Fibroblast of villous mesenchyme (primary cell): ENCODE results near the gene GDNF. TPM values are rescaled to one million over a fixed set of nuclear protein-coding genes. Genes with fewer than 3 reads are reported as not detected.
A peak's percentile ranks its signal among the peaks of the same experiment; 100 is the strongest.
"Not testable (repeated sequence)": the region's sequence is repeated elsewhere in the genome, so short reads cannot be mapped to it uniquely, and the experiment has no call there.

ENCODE experiments used
- DNase-seq: peaks from one replicate; pipeline ENCODE4 v3.0.0-alpha.2; 2010; ENCODE audit warnings: low read depth
- H3K4me3 ChIP-seq: 2 replicates; pipeline ENCODE4 v1.5.1; 2011; ENCODE audit warnings: low read depth, mild to moderate bottlenecking, low read length
- CTCF ChIP-seq: IDR thresholded peaks from 2 replicates; pipeline ENCODE4 v1.5.1; 2012; ENCODE audit warnings: low read depth, mild to moderate bottlenecking, low read length; ENCODE audit not compliant: insufficient read depth
- total RNA-seq: library from RNA; depleted of rRNA; stranded (reverse); fragments of >200 nt; gene quantifications from 2 replicates; pipeline ENCODE4 v1.2.3, GENCODE V29; 2012

Gene GDNF
- total RNA-seq, 1 donor: 0.43 TPM

GRCh38 chr5:37803487-37803886 is 36.4 kb downstream of the GDNF start:
- TF ChIP-seq CTCF: no peak
- no peak for DNase-seq
- no peak overlapping the region for H3K4me3 ChIP-seq

GRCh38 chr5:37801521-37801920 is 38.3 kb downstream of the GDNF start:
- no peak for DNase-seq
- TF ChIP-seq CTCF: no peak
- H3K4me3 ChIP-seq: no peak overlapping the region

GRCh38 chr5:37799865-37800421 is 39.9 kb downstream of the GDNF start:
- H3K4me3 ChIP-seq: no peak overlapping the region
- peak; percentile 31 for DNase-seq
- no peak for TF ChIP-seq CTCF

GRCh38 chr5:37796435-37796834 is 43.4 kb downstream of the GDNF start:
- DNase-seq, H3K4me3 ChIP-seq: not testable (repeated sequence)

- not testable (repeated sequence) for DNase-seq
These were observed 44.5 kb downstream of the GDNF start for GRCh38 chr5:37795292-37795691.

GRCh38 chr5:37792975-37793631 is 46.7 kb downstream of the GDNF start:
- no peak for TF ChIP-seq CTCF
- DNase-seq: peak; percentile 88
- H3K4me3 ChIP-seq: no peak overlapping the region

More at GRCh38 chr5:37795292-37795691, 44.5 kb downstream of the GDNF start:
- H3K4me3 ChIP-seq: not testable (repeated sequence)

- H3K4me3 ChIP-seq: no peak overlapping the region
- no peak for TF ChIP-seq CTCF
- DNase-seq: no peak
These were observed 48.5 kb downstream of the GDNF start for GRCh38 chr5:37791321-37791720.

GRCh38 chr5:37789991-37790390 is 49.9 kb downstream of the GDNF start:
- peak; percentile 40 for DNase-seq
- H3K4me3 ChIP-seq: no peak overlapping the region
- no peak for TF ChIP-seq CTCF
